GM06990 (cell line): ENCODE results near the gene GPR173.
A peak's percentile ranks its signal among the peaks of the same experiment; 100 is the strongest.

ENCODE experiments used
- DNase-seq: peaks from one replicate; pipeline ENCODE4 v3.0.0-alpha.2; 2011; ENCODE audit not compliant: insufficient read length; ENCODE audit errors: extremely low read depth
- H3K27me3 ChIP-seq: replicated peaks from 2 replicates; pipeline ENCODE4 v1.6.0; 2011; ENCODE audit warnings: low read length; ENCODE audit not compliant: control insufficient read depth, insufficient read depth
- H3K36me3 ChIP-seq: 2 replicates; pipeline ENCODE4 v1.5.1; 2011; ENCODE audit warnings: low read length; ENCODE audit not compliant: control insufficient read depth, insufficient read depth
- H3K4me3 ChIP-seq: replicated peaks from 2 replicates; pipeline ENCODE4 v1.5.1; 2011; ENCODE audit warnings: low read depth, mild to moderate bottlenecking, control low read depth, low read length
- TF ChIP-seq, protein P1 (sequence below): IDR thresholded peaks from 2 replicates; pipeline ENCODE4 v1.5.1; 2011; ENCODE audit warnings: low read length, control low read depth, mild to moderate bottlenecking, inconsistent platforms; ENCODE audit not compliant: insufficient read depth, poor library complexity, severe bottlenecking

The GPR173 gene

DNA sequence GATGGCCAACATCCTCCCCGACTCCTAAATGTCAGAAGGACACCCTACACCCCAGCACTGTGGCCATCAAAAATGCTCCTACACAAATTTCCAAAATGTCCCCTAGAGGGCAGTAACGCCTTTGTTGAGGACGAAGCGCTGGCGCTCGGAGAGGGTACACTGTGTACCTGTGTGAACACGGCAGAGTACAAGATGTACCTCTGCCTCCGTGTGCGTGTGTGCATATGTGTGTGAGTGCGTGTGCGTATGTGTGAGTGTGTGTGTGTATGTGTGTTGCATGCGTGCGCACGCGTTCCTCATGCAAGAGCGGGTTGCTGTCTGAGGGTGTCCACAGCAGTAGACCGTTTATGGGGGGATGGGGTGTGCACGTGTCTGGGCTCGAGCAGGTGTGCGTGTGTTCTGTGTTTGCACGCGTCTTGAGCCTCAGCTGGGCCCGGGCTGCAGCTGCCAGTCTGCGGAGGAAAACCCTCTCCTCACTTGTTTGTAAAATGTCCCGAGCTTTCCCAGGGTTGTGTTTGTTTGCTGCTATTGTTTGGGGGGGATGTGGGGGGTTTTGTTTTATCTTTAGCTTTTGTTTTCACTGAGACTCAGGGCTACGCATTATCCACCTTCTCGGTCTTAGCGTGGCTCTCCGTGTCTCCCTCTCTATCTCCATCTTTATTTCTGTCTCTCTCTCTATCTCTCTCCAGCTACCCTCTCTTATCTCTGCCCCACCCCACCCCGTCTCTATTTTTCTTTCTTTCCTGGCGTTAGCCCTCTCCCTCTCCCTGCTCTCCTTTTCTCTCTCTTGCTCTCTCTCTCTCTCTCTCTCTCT, 23.2 kb downstream of the GPR173 start:
- Histone ChIP-seq H3K36me3 (no peaks in the 10 kb centered on the region), H3K27me3 (no peaks in the 10 kb centered on the region), H3K4me3 (peak overlapping the region; percentile 52)
- peak; percentile 76 for DNase-seq
- TF ChIP-seq, protein P1, sequence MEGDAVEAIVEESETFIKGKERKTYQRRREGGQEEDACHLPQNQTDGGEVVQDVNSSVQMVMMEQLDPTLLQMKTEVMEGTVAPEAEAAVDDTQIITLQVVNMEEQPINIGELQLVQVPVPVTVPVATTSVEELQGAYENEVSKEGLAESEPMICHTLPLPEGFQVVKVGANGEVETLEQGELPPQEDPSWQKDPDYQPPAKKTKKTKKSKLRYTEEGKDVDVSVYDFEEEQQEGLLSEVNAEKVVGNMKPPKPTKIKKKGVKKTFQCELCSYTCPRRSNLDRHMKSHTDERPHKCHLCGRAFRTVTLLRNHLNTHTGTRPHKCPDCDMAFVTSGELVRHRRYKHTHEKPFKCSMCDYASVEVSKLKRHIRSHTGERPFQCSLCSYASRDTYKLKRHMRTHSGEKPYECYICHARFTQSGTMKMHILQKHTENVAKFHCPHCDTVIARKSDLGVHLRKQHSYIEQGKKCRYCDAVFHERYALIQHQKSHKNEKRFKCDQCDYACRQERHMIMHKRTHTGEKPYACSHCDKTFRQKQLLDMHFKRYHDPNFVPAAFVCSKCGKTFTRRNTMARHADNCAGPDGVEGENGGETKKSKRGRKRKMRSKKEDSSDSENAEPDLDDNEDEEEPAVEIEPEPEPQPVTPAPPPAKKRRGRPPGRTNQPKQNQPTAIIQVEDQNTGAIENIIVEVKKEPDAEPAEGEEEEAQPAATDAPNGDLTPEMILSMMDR: peak; percentile 70

DNA sequence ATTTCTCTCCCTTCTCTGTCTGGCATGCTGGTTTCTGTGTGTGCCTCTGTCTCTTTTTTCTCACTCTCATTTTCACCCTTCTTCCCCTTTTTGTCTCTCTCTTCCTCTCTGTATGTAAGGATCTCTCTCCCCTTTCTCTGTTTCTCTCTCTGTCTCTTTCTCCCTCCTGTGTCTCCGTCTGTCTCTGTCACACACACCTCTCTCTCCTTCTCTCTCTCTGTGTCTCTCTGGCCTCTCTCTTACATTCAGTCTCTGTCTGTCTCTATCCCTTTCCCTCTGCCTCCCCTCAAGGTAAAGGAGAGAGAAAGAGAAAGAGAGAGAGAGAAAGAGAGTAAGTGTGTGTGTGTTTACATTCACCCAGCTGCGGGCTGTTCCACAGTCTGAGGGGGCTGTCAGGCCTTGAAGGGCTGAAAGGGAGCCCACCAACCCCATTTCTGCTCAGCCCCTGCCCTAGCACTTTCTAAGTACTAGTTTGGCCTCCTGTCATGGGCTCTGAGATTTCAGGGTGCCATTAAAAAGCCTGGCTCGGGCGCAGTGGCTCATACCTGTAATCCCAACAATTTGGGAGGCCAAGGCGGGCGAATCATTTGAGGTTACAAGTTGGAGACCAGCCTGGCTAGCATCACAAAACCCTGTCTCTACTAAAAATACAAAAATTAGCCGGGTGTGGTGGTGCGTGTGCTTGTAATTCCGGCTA, 24.0 kb downstream of the GPR173 start:
- TF ChIP-seq, protein P1: no peak
- no peaks in the 10 kb centered on the region for H3K27me3 ChIP-seq
- peak overlapping the region; percentile 52; the same call in 1 of the 2 replicates for H3K4me3 ChIP-seq
- H3K36me3 ChIP-seq: no peaks in the 10 kb centered on the region
- no peak for DNase-seq

DNA sequence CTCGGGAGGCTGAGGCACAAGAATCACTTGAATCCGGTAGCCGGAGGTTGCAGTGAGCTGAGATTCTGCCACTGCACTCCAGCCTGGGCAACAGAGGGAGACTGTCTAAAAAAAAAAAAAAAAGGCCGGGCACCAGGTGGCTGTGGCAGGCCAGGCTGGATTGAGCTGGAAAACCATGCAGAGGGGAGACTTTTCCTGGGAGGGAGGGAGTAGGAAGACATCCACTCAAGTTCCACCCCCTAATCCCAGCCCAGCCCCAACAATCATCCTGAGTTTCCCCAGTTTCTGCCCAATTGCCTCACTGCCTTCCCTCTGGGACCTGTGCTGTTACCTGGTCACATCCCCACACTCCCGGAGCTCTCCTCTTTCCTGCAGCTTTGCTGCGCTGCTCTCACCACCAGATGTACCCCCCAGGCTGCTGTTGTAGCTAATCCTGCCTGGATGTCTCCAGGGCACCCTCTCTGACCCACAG, 24.6 kb downstream of the GPR173 start:
- Histone ChIP-seq H3K27me3 (no peaks in the 10 kb centered on the region), H3K4me3 (no peak overlapping the region), H3K36me3 (no peaks in the 10 kb centered on the region)
- TF ChIP-seq, protein P1: no peak
- DNase-seq: no peak

DNA sequence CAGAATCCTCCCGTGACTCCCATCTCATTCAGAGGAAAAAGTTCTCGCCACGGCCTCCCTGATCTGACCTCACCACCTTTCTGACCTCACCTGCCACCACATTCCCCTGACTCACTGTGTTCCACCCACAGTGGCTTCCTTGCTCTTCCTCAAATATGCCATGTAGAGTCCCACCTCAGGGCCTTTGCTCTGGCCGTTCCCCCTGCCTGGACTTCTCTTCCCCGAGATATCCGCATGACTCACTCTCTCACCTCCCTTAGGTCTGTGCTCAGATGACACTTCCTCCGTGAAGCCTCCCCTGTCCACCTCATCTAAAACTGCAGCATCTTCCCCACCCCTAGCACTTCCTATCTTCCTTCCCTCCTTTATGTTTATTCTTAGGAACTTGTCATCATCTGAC, 26.4 kb downstream of the GPR173 start:
- H3K36me3 ChIP-seq: no peaks in the 10 kb centered on the region
- H3K27me3 ChIP-seq: no peaks in the 10 kb centered on the region
- TF ChIP-seq, protein P1: no peak
- DNase-seq: no peak
- H3K4me3 ChIP-seq: no peak overlapping the region

DNA sequence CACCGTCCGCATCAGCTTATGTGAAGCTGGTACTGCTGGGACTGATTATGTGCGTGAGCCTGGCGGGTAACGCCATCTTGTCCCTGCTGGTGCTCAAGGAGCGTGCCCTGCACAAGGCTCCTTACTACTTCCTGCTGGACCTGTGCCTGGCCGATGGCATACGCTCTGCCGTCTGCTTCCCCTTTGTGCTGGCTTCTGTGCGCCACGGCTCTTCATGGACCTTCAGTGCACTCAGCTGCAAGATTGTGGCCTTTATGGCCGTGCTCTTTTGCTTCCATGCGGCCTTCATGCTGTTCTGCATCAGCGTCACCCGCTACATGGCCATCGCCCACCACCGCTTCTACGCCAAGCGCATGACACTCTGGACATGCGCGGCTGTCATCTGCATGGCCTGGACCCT, 28.1 kb downstream of the GPR173 start:
- no peaks in the 10 kb centered on the region for H3K36me3 ChIP-seq
- H3K4me3 ChIP-seq: no peak overlapping the region
- no peaks in the 10 kb centered on the region for H3K27me3 ChIP-seq
- DNase-seq: no peak
- TF ChIP-seq, protein P1: no peak
